KMS-11 (cell line): ENCODE measurements around the gene SPRR2F.

Experiments used
- H2AFZ ChIP-seq: fragments of 200-600 bp; sonication (generic); 2 replicates; pipeline ENCODE4 v1.6.1; 2016; ENCODE audit warnings: antibody characterized with exemption, mixed run types, low read depth
- H3K27ac ChIP-seq: fragments of 200-600 bp; sonication (generic); 2 replicates; pipeline ENCODE4 v1.6.1; 2016; ENCODE audit warnings: mild to moderate bottlenecking, mixed run types
- H3K27me3 ChIP-seq: fragments of 200-600 bp; sonication (generic); 2 replicates; pipeline ENCODE4 v1.6.1; 2017; ENCODE audit warnings: mild to moderate bottlenecking, low read depth, mixed run types, moderate library complexity; ENCODE audit not compliant: insufficient read depth
- H3K36me3 ChIP-seq: fragments of 200-600 bp; sonication (generic); 2 replicates; pipeline ENCODE4 v1.6.1; 2017; ENCODE audit warnings: mild to moderate bottlenecking, mixed run types; ENCODE audit not compliant: insufficient read depth
- H3K4me1 ChIP-seq: fragments of 200-600 bp; sonication (generic); 2 replicates; pipeline ENCODE4 v1.6.1; 2016; ENCODE audit warnings: mild to moderate bottlenecking, low read depth, mixed run types; ENCODE audit not compliant: poor library complexity, severe bottlenecking
- H3K4me2 ChIP-seq: fragments of 200-600 bp; sonication (generic); 2 replicates; pipeline ENCODE4 v1.7.0; 2016; ENCODE audit warnings: mild to moderate bottlenecking, mixed run types
- H3K4me3 ChIP-seq: fragments of 200-600 bp; sonication (generic); IDR thresholded peaks from 2 replicates; pipeline ENCODE4 v1.6.1; 2017; ENCODE audit warnings: low read depth, low read length, mixed read lengths; ENCODE audit not compliant: insufficient read depth
- H3K79me2 ChIP-seq: fragments of 200-600 bp; sonication (generic); 2 replicates; pipeline ENCODE4 v1.6.1; 2016; ENCODE audit warnings: low read depth, mixed run types; ENCODE audit not compliant: insufficient read depth
- H3K9ac ChIP-seq: fragments of 200-600 bp; sonication (generic); 2 replicates; pipeline ENCODE4 v1.6.1; 2016; ENCODE audit warnings: mild to moderate bottlenecking, mixed run types
- H4K20me1 ChIP-seq: fragments of 200-600 bp; sonication (generic); 2 replicates; pipeline ENCODE4 v1.6.1; 2016; ENCODE audit warnings: mild to moderate bottlenecking, mixed run types; ENCODE audit not compliant: insufficient read depth
- TF ChIP-seq, protein P1 (sequence below): fragments of 200-600 bp; sonication (generic); conservative IDR thresholded peaks from 2 replicates; pipeline ENCODE4 v1.6.1; 2017; ENCODE audit warnings: low read depth, mild to moderate bottlenecking, antibody characterized with exemption, low read length, moderate library complexity, mixed read lengths

SPRR2F gene

DNA sequence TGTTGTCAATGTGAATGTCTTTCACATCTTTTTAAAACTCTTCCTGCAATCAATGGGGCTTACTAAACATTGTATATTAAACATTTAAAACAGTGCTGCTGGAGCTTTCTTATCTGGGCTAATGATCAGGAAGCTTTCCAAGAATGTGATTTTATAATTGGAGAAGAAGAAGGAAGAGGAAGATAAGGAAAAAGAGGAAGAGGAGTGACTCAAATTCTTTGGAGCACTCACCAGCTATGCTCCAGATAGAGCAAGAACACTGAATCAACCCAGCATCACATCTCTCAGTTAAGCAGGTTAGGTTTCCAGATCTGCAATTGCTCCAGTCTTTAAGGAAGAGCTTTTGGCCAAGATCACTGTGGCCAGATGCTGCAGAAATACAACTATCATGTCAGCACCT lies 17.6 kb downstream of the SPRR2F start:
- no peaks in the 10 kb centered on the region for H3K27me3 ChIP-seq
- no peak overlapping the region for H3K4me3 ChIP-seq
- H2AFZ ChIP-seq = no peak overlapping the region
- H3K27ac ChIP-seq = no peak overlapping the region
- H3K4me1 ChIP-seq = no peaks in the 10 kb centered on the region
- TF ChIP-seq, protein P1, sequence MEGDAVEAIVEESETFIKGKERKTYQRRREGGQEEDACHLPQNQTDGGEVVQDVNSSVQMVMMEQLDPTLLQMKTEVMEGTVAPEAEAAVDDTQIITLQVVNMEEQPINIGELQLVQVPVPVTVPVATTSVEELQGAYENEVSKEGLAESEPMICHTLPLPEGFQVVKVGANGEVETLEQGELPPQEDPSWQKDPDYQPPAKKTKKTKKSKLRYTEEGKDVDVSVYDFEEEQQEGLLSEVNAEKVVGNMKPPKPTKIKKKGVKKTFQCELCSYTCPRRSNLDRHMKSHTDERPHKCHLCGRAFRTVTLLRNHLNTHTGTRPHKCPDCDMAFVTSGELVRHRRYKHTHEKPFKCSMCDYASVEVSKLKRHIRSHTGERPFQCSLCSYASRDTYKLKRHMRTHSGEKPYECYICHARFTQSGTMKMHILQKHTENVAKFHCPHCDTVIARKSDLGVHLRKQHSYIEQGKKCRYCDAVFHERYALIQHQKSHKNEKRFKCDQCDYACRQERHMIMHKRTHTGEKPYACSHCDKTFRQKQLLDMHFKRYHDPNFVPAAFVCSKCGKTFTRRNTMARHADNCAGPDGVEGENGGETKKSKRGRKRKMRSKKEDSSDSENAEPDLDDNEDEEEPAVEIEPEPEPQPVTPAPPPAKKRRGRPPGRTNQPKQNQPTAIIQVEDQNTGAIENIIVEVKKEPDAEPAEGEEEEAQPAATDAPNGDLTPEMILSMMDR = no peak
- no peaks in the 10 kb centered on the region for H3K79me2 ChIP-seq
- no peak overlapping the region for H3K9ac ChIP-seq
- H3K4me2 ChIP-seq = no peak overlapping the region
- H3K36me3 ChIP-seq = no peaks in the 10 kb centered on the region
- no peaks in the 10 kb centered on the region for H4K20me1 ChIP-seq

DNA sequence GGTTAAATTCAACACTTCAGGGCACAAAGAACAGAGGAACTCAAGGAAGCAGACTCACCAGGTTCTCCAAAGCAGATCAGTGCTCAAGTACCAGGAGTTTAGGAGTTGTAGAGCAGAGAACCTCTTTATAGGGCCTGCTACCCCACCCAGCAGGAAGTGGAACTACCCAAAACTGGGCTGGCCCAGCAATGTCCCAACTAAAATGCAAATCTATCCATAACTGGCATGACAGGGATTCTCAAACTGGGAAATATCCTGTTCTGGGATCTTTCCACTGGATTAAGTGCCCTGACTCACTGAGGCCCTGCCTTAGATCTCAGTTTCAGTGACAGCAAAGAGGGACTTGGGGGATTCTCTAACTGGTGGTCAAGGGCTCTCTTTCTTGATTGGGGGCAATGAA lies 18.9 kb downstream of the SPRR2F start, which contains the start of gene SPRR2E:
Gene SPRR2E, minus strand, starts transcription at position 101 of the 400 bp plus-strand sequence. CDS start 775 bp downstream, outside the sequence.
- Histone ChIP-seq H2AFZ (no peak within 1 kb of the TSS), H3K27ac (no peak within 1 kb of the TSS), H3K9ac (no peak within 1 kb of the TSS), H3K4me3 (no peak within 1 kb of the TSS), H3K27me3 (no peaks in the 10 kb centered on the region), H3K79me2 (no peaks in the 10 kb centered on the region), H4K20me1 (no peaks in the 10 kb centered on the region), H3K36me3 (no peaks in the 10 kb centered on the region), H3K4me2 (no peak within 1 kb of the TSS), H3K4me1 (no peaks in the 10 kb centered on the region)
- TF ChIP-seq, protein P1 = no peak

- H3K27ac ChIP-seq = no peak overlapping the region
Observed at GRCh38 chr1:153087652-153088051, 25.7 kb downstream of the SPRR2F start.

GRCh38 chr1:153081736-153082135 lies 31.6 kb downstream of the SPRR2F start:
- no peak overlapping the region for H3K27ac ChIP-seq
- TF ChIP-seq, protein P1 = no peak
- H3K36me3 ChIP-seq = no peaks in the 10 kb centered on the region
- H3K27me3 ChIP-seq = no peaks in the 10 kb centered on the region
- no peaks in the 10 kb centered on the region for H3K79me2 ChIP-seq
- no peak overlapping the region for H3K4me3 ChIP-seq
- no peak overlapping the region for H2AFZ ChIP-seq
- no peaks in the 10 kb centered on the region for H4K20me1 ChIP-seq
- no peak overlapping the region for H3K9ac ChIP-seq
- H3K4me2 ChIP-seq = no peak overlapping the region
- H3K4me1 ChIP-seq = no peaks in the 10 kb centered on the region

More at GRCh38 chr1:153087652-153088051, 25.7 kb downstream of the SPRR2F start:
- Histone ChIP-seq H3K4me1 (no peaks in the 10 kb centered on the region), H3K4me2 (no peak overlapping the region), H2AFZ (no peak overlapping the region), H3K79me2 (no peaks in the 10 kb centered on the region), H3K4me3 (no peak overlapping the region), H3K27me3 (no peaks in the 10 kb centered on the region), H3K9ac (no peak overlapping the region), H3K36me3 (no peaks in the 10 kb centered on the region), H4K20me1 (no peaks in the 10 kb centered on the region)
- TF ChIP-seq, protein P1 = no peak
